ENCODE measurements around the gene NT5M.

NT5M gene

GRCh38 chr17:17343896-17344506, 40.8 kb downstream of the NT5M start:
- no peak for TF ChIP-seq CTCF (IDR thresholded peaks at IDR 0.05)
- peak; percentile 53 for DNase-seq (ENCODE audit: low spot score)

GRCh38 chr17:17344507-17345293, 41.5 kb downstream of the NT5M start:
- H3K27ac ChIP-seq = no peak overlapping the region
- H3K4me3 ChIP-seq = no peak overlapping the region
- TF ChIP-seq CTCF (IDR thresholded peaks at IDR 0.05) = no peak
- peak; percentile 50 for DNase-seq (ENCODE audit: low spot score)

More at GRCh38 chr17:17343896-17344506, 40.8 kb downstream of the NT5M start:
- Histone ChIP-seq H3K4me3 (no peak overlapping the region), H3K27ac (no peak overlapping the region)

GRCh38 chr17:17345294-17345597, 42.1 kb downstream of the NT5M start:
- DNase-seq (ENCODE audit: low spot score) = peak; percentile 46
- Histone ChIP-seq H3K27ac (no peak overlapping the region), H3K4me3 (no peak overlapping the region)
- TF ChIP-seq CTCF (IDR thresholded peaks at IDR 0.05) = no peak

- DNase-seq (ENCODE audit: low spot score) = peak; percentile 56
- no peak for TF ChIP-seq CTCF (IDR thresholded peaks at IDR 0.05)
- H3K4me3 ChIP-seq = no peak overlapping the region
- no peak overlapping the region for H3K27ac ChIP-seq
Observed at GRCh38 chr17:17345686-17346427, 42.7 kb downstream of the NT5M start.

- no peak overlapping the region for H3K27ac ChIP-seq
- H3K4me3 ChIP-seq = no peak overlapping the region
- no peak for TF ChIP-seq CTCF (IDR thresholded peaks at IDR 0.05)
- DNase-seq (ENCODE audit: low spot score) = peak; percentile 66
Observed at GRCh38 chr17:17346428-17347233, 43.5 kb downstream of the NT5M start.

GRCh38 chr17:17347234-17347955, 44.2 kb downstream of the NT5M start:
- DNase-seq (ENCODE audit: low spot score) = peak; percentile 69
- TF ChIP-seq CTCF (IDR thresholded peaks at IDR 0.05) = no peak
- Histone ChIP-seq H3K4me3 (no peak overlapping the region), H3K27ac (no peak overlapping the region)

All from coronary artery (tissue), 2 donors.